GM23248 (cell line): ENCODE data around the gene THSD4. TPM values are rescaled to one million over a fixed set of nuclear protein-coding genes. Genes with fewer than 3 reads are reported as not detected.

Experiments used
- DNase-seq: peaks from one replicate; pipeline ENCODE4 v3.0.0-alpha.2; 2015
- H2AFZ ChIP-seq: fragments of 200-600 bp; sonication (generic); 2 replicates; pipeline ENCODE4 v1.6.1; 2016; ENCODE audit warnings: antibody characterized with exemption
- H3F3A ChIP-seq: fragments of 200-600 bp; sonication (generic); 2 replicates; pipeline ENCODE4 v1.6.1; 2016; ENCODE audit warnings: mild to moderate bottlenecking, antibody characterized with exemption, mixed run types; ENCODE audit not compliant: insufficient read depth
- H3K27ac ChIP-seq: fragments of 200-600 bp; sonication (generic); 2 replicates; pipeline ENCODE4 v1.5.1; 2016; ENCODE audit warnings: mild to moderate bottlenecking
- H3K27me3 ChIP-seq: fragments of 200-600 bp; sonication (generic); replicated peaks from 2 replicates; pipeline ENCODE4 v1.6.1; 2016; ENCODE audit warnings: mild to moderate bottlenecking; ENCODE audit not compliant: insufficient read depth
- H3K36me3 ChIP-seq: fragments of 200-600 bp; sonication (generic); 2 replicates; pipeline ENCODE4 v1.6.1; 2016; ENCODE audit warnings: low read depth, mild to moderate bottlenecking
- H3K4me1 ChIP-seq: fragments of 200-600 bp; sonication (generic); 2 replicates; pipeline ENCODE4 v1.6.1; 2016; ENCODE audit warnings: mild to moderate bottlenecking; ENCODE audit not compliant: insufficient read depth
- H3K4me2 ChIP-seq: fragments of 200-600 bp; sonication (generic); one replicate; pipeline ENCODE4 v1.6.1; 2016; ENCODE audit warnings: mild to moderate bottlenecking; ENCODE audit not compliant: unreplicated experiment
- H3K4me3 ChIP-seq: fragments of 200-600 bp; sonication (generic); 2 replicates; pipeline ENCODE4 v1.5.1; 2016; ENCODE audit warnings: mild to moderate bottlenecking
- H3K79me2 ChIP-seq: fragments of 200-600 bp; sonication (generic); 2 replicates; pipeline ENCODE4 v1.6.1; 2016; ENCODE audit warnings: mild to moderate bottlenecking; ENCODE audit not compliant: insufficient read depth
- H3K9ac ChIP-seq: fragments of 200-600 bp; sonication (generic); 2 replicates; pipeline ENCODE4 v1.6.1; 2016; ENCODE audit warnings: mild to moderate bottlenecking
- H3K9me2 ChIP-seq: fragments of 200-600 bp; sonication (generic); 2 replicates; pipeline ENCODE4 v1.6.1; 2016; ENCODE audit warnings: mixed run types, mild to moderate bottlenecking, moderate library complexity; ENCODE audit not compliant: insufficient read depth
- H3K9me3 ChIP-seq: fragments of 200-600 bp; sonication (generic); one replicate; pipeline ENCODE4 v1.6.1; 2017; ENCODE audit warnings: low read depth
- H4K20me1 ChIP-seq: fragments of 200-600 bp; sonication (generic); 2 replicates; pipeline ENCODE4 v1.6.0; 2016; ENCODE audit not compliant: insufficient read depth
- EZH2 ChIP-seq: fragments of 200-600 bp; sonication (generic); IDR thresholded peaks from 2 replicates; pipeline ENCODE4 v1.6.1; 2018; ENCODE audit warnings: antibody characterized with exemption, mild to moderate bottlenecking; ENCODE audit not compliant: insufficient read depth, poor library complexity, severe bottlenecking
- EZH2phosphoT487 ChIP-seq: fragments of 200-600 bp; sonication (generic); IDR thresholded peaks from 2 replicates; pipeline ENCODE4 v1.6.1; 2018; ENCODE audit warnings: antibody characterized with exemption, moderate library complexity, mild to moderate bottlenecking, low read depth; ENCODE audit not compliant: insufficient read depth
- WGBS, 2 experiments: methylation state at CpG; one replicate each; pipeline ENCODE4 v1.1.6; 2015 to 2017; ENCODE audit warnings: low lambda C conversion rate in 2 of 2, low coverage in 1 of 2; ENCODE audit errors: missing lambda C conversion rate in 2 of 2; 5-methylcytosine and 5-hydroxymethylcytosine counted together
- in situ Hi-C: fragments of 300-500 bp; cut with MboI; formaldehyde crosslinking; loops from 2 replicates; pipeline ENCODE4 v1.15.0; 2020
- polyA plus RNA-seq: library from polyadenylated mRNA; unstranded; fragments of >200 nt; fragmentation: Nextera tagmentation; extraction: Ambion mirVana; gene quantifications from 2 replicates; pipeline ENCODE4 v1.2.1, GENCODE V29; 2016
- total RNA-seq: library from RNA; depleted of rRNA; stranded (reverse); fragments of >200 nt; shearing (Covaris generic); gene quantifications from 2 replicates; pipeline ENCODE4 v1.2.3, GENCODE V29; 2014

The THSD4 gene
- total and polyA plus RNA-seq, 2 experiments from 2014 or later, result 14.2 to 58.9 TPM

DNA sequence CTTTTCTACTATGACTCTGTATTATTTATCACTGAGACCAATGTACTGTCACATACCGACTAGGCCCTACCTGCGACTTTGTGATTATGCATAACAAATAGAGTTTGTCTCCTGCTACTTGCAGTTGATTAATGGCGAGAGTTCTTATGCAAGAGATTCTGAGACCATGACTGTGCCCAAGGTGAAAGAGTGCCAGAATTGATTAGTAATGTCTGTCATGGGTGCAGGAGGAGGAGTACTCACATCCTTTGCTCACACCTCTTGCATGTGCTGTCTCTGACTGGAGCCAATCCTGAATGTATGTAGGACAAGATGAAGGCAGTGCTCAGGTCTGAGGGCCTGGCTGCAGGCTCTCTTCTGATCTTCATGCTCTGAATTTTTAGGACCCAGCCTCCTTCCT, 260.7 kb downstream of the THSD4 start:
- H3K4me1 ChIP-seq, result peaks cover 17% of the 10 kb centered on the region
- no peak overlapping the region for H3K27ac ChIP-seq
- DNase-seq, result peak; percentile 47
- no peak overlapping the region for H3K4me3 ChIP-seq
- H2AFZ ChIP-seq, result no peak overlapping the region
- no peaks in the 10 kb centered on the region for H3K36me3 ChIP-seq
- WGBS, 2 experiments, result 93 to 95% methylated on average over 3 of the region's 3 CpGs
- H3F3A ChIP-seq, result peaks cover 21% of the 10 kb centered on the region
- no peaks in the 10 kb centered on the region for H3K27me3 ChIP-seq
- TF ChIP-seq EZH2 (no peak), EZH2phosphoT487 (no peak)
- no peak overlapping the region for H3K4me2 ChIP-seq
- no peaks in the 10 kb centered on the region for H3K79me2 ChIP-seq
- in situ Hi-C loops, result no loop called here
- H3K9me2 ChIP-seq, result no peaks in the 10 kb centered on the region
- H3K9ac ChIP-seq, result no peak overlapping the region
- no peaks in the 10 kb centered on the region for H4K20me1 ChIP-seq
- no peaks in the 10 kb centered on the region for H3K9me3 ChIP-seq

DNA sequence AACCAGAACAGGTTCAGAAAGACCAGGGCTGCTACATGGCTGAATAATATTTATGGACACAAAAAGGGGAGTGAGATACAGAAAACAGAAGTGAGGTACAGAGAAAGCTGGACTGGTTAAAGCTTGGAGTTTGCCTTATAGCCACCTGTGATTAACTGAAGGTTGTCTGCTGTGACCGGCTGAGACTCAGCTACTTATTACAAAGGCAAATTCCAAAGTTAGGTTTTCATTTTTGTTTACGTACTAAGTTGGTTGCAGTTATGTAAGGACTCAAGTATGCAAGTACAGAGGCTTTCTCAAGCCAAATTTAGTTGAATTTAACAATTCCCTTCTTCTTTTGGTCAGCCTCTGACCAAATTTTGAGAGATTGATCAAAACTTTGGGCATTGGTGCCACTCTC, 264.6 kb downstream of the THSD4 start:
- Histone ChIP-seq H3F3A (peaks cover 10% of the 10 kb centered on the region; the same call in 1 of the 2 replicates), H3K27me3 (no peaks in the 10 kb centered on the region), H3K9me2 (no peaks in the 10 kb centered on the region), H3K79me2 (no peaks in the 10 kb centered on the region), H3K36me3 (no peaks in the 10 kb centered on the region), H3K4me2 (no peak overlapping the region), H3K9ac (no peak overlapping the region), H3K4me1 (peaks cover 6% of the 10 kb centered on the region; the same call in 1 of the 2 replicates), H2AFZ (no peak overlapping the region), H4K20me1 (no peaks in the 10 kb centered on the region), H3K9me3 (no peaks in the 10 kb centered on the region), H3K27ac (no peak overlapping the region), H3K4me3 (no peak overlapping the region)
- 88 to 93% methylated on average over 2 of the region's 2 CpGs for WGBS, 2 experiments
- DNase-seq, result no peak
- in situ Hi-C loops, result no loop called here
- no peak for TF ChIP-seq EZH2phosphoT487

GRCh38 chr15:71380345-71380744, 265.1 kb downstream of the THSD4 start:
- Histone ChIP-seq H3K79me2 (no peaks in the 10 kb centered on the region), H3K9me2 (no peaks in the 10 kb centered on the region), H2AFZ (no peak overlapping the region), H3K9me3 (no peaks in the 10 kb centered on the region), H3K27me3 (no peaks in the 10 kb centered on the region), H4K20me1 (no peaks in the 10 kb centered on the region), H3K36me3 (no peaks in the 10 kb centered on the region), H3K9ac (no peak overlapping the region), H3F3A (peaks cover 5% of the 10 kb centered on the region; the same call in 1 of the 2 replicates), H3K4me2 (no peak overlapping the region), H3K27ac (no peak overlapping the region), H3K4me1 (peaks cover 1% of the 10 kb centered on the region; the same call in 1 of the 2 replicates), H3K4me3 (no peak overlapping the region)
- DNase-seq, result no peak
- in situ Hi-C loops, result no loop called here
- 85 to 92% methylated on average over 2 of the region's 2 CpGs for WGBS, 2 experiments
- TF ChIP-seq EZH2 (no peak), EZH2phosphoT487 (no peak)

- Histone ChIP-seq H4K20me1 (no peaks in the 10 kb centered on the region), H2AFZ (no peak overlapping the region), H3K79me2 (no peaks in the 10 kb centered on the region), H3K9ac (no peak overlapping the region), H3K27ac (no peak overlapping the region), H3K9me2 (no peaks in the 10 kb centered on the region), H3K4me1 (no peaks in the 10 kb centered on the region), H3K4me3 (no peak overlapping the region), H3K4me2 (no peak overlapping the region), H3K36me3 (no peaks in the 10 kb centered on the region), H3K27me3 (no peaks in the 10 kb centered on the region), H3F3A (no peaks in the 10 kb centered on the region), H3K9me3 (no peaks in the 10 kb centered on the region)
- in situ Hi-C loops, result no loop called here
- DNase-seq, result no peak
- no peak for TF ChIP-seq EZH2phosphoT487
- no peak for TF ChIP-seq EZH2
- WGBS, 2 experiments, result 80 to 84% methylated on average over 3 of the region's 3 CpGs
Measured at GRCh38 chr15:71384501-71384900, 269.2 kb downstream of the THSD4 start.

GRCh38 chr15:71385026-71385425, 269.8 kb downstream of the THSD4 start:
- no peak overlapping the region for H3K4me3 ChIP-seq
- no peaks in the 10 kb centered on the region for H3K27me3 ChIP-seq
- no peaks in the 10 kb centered on the region for H3K9me3 ChIP-seq
- no peak overlapping the region for H3K27ac ChIP-seq
- DNase-seq, result no peak
- H3K36me3 ChIP-seq, result no peaks in the 10 kb centered on the region
- TF ChIP-seq EZH2phosphoT487 (no peak), EZH2 (no peak)
- H3K9ac ChIP-seq, result no peak overlapping the region
- H3K9me2 ChIP-seq, result no peaks in the 10 kb centered on the region
- in situ Hi-C loops, result no loop called here
- H3K79me2 ChIP-seq, result no peaks in the 10 kb centered on the region
- no peaks in the 10 kb centered on the region for H3K4me1 ChIP-seq
- H3F3A ChIP-seq, result no peaks in the 10 kb centered on the region
- no peak overlapping the region for H2AFZ ChIP-seq
- H3K4me2 ChIP-seq, result no peak overlapping the region
- WGBS, 2 experiments, result 62 to 67% methylated on average over 4 of the region's 4 CpGs
- no peaks in the 10 kb centered on the region for H4K20me1 ChIP-seq
